ENCODE data around the gene CBY2.
"Not testable (repeated sequence)": the region's sequence is repeated elsewhere in the genome, so short reads cannot be mapped to it uniquely, and the experiment has no call there.

CBY2 gene

GRCh38 chr13:45748941-45749759 is 47.0 kb downstream of the CBY2 start:
- DNase-seq (ENCODE audit: low read depth): no peak

- no peak for DNase-seq (ENCODE audit: low read depth)
These were observed 48.4 kb downstream of the CBY2 start for GRCh38 chr13:45750566-45750965.

DNA sequence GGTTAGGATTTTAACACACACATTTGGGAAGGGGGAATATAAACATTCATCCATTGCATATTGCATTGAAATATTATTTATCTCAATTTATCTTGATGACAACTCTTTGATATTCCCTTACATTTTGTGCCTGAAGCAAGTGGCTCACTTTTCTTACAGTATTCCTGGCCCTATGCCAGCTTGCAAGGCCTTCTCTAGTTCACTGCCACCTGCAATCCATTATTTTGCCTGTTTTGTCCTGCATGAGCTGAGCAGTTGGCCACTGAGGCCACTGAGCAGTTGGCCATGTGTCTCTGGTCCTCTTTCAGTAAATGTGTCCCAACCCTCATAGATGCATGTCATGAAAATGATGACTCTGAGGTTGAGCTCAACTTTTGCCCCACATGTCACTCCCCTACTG is 49.8 kb downstream of the CBY2 start:
- no peak for DNase-seq (ENCODE audit: low read depth)

DNA sequence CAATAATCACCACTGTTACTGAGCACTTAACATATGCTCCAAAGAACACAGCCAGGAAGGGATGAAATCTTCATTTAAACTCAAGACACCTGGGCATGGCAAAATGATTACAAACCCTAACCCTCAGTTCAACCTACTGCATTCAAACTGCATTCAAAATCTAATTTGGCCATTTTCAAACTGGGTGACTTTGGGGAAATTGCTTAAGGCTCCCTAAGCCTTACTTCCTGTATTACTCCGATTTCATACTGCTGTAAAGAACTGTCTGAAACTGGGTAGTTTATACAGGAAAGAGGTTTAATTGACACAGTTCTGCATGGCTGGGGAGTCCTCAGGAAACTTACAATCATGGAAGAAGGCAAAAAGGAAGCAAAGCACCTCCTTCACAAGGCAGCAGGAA is 50.4 kb downstream of the CBY2 start:
- DNase-seq (ENCODE audit: low read depth): no peak

GRCh38 chr13:45756498-45756897 is 54.4 kb downstream of the CBY2 start:
- DNase-seq (ENCODE audit: low read depth): not testable (repeated sequence)

GRCh38 chr13:45757589-45757988 is 55.5 kb downstream of the CBY2 start:
- not testable (repeated sequence) for DNase-seq (ENCODE audit: low read depth)

- DNase-seq (ENCODE audit: low read depth): no peak
These were observed 61.3 kb downstream of the CBY2 start for GRCh38 chr13:45763419-45763818.
